Cerebellar nuclear complex (tissue), 1 donor: ENCODE measurements around the gene SYT15B.
"Not testable (repeated sequence)": the region's sequence is repeated elsewhere in the genome, so short reads cannot be mapped to it uniquely, and the experiment has no call there.

Source experiments
- DNase-seq, 2 experiments: peaks; one replicate each; lab custom pipeline; 2025; lab: John Stamatoyannopoulos, UW

The SYT15B gene

DNA sequence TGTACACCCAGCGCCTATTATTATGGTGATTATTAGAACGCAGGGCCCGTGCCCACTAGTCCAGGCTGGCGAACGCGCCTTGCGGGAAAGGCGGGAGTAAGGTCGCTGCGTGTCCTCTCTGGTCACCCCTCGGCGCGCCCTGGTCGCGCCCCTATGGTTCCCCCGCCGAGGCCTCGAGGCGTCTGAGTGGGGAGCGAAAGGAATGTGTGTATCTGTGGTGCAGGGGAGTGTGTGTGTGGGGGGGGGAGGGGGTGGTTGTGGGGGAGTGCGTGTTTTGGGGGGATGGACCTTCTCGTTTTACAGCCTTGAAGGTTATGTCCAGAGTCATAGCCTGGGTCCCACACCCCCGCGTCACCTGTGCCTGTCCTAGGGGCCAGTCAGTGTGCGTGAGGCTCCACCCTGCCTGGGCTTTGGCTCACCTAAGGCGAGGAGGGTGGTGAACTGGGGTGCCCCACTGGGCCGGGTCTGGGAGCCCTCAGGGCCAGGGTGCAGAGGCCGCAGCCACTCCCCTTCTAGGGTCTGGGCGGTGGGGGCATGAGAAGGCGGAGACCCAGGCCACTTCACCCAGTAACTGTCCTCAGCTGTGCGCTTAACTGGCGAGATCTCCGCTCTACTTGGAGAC is at the start of gene SYT15B:
TSS of gene SYT15B (minus strand) at position 39 of the 622 bp plus-strand sequence. CDS start 952 bp downstream, outside the sequence.
- not testable (repeated sequence) for DNase-seq

DNA sequence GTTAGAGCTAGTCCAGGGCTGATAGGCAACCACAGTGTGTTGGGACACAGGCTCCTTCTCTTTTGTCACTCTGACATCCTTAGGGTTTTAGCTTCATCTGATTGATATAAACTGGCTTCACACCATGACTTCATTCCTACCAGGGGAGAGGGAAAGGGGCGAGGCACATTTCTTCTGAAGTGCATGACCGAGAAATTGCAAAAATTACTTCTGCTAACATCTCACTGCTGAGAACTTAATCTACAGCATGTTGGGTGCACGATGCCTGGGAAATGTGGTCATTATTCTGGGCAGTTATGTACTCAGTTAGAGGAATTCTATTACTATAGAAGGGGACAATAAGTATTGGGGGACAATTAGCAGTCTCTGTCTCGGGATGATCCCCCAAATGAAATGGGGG is 16.2 kb upstream of the SYT15B start:
- DNase-seq, result not testable (repeated sequence)

DNA sequence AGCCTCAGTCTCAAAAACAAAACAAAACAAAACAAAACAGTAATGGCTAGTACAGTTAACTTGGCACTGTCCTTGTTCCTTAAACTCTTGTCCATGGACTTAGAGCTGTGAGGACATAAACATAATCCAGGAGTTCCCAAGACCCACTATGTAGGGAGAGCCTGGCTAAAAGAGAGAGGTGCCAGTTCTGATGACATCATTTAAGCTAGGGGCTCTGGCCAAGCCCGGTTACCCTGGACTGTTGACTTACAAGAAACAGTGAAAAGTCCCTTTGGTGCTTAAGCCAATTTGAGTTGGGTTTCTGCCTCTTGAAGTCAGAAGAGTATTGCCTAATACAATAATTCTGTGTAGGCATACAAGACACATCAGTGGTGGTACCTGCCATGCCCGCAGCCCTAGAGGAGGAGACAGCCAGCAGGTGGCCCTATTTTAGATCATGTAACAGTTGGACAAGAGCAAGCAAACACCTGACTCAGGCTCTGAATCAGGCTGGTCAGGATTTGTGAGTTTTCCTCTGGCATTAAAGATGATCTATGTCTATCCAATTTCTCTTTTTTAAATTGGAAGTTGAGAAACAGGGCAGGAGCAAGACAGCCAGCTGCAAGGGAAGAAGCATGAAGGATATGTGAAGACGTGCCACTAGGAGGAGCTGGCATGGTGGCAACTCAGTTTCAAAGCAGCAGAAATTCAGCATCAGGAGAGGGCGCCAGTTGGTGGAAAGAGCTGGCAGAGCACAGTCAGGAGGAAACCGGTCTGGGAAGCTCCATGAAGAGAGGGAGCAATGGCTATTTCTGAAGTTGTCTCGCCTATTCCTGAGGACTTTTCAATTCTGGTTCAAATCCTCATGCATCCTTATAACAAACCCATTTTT is 12.2 kb upstream of the SYT15B start:
- DNase-seq, result peak in 1 of 2 experiments; percentile 34

DNA sequence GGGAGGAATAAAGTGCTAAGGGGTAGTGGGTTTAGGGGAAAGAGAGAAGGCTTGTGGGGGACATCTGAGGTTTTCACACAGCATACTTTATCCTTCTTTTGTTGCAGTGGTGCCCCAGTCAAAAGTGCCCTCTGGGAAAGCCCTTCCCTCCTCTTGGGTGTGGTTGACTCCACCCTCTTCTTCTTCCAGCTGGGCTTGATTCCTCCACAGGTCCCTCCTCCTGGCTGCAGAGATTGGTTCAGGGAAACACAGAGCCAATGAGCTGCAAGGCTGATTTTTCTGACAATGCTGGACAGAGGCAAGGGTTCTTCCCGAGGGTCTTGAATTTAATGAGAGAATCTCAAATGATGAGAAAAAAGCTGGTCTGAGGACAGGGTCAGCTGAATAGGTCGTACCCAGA is 7.4 kb upstream of the SYT15B start:
- not testable (repeated sequence) for DNase-seq

DNA sequence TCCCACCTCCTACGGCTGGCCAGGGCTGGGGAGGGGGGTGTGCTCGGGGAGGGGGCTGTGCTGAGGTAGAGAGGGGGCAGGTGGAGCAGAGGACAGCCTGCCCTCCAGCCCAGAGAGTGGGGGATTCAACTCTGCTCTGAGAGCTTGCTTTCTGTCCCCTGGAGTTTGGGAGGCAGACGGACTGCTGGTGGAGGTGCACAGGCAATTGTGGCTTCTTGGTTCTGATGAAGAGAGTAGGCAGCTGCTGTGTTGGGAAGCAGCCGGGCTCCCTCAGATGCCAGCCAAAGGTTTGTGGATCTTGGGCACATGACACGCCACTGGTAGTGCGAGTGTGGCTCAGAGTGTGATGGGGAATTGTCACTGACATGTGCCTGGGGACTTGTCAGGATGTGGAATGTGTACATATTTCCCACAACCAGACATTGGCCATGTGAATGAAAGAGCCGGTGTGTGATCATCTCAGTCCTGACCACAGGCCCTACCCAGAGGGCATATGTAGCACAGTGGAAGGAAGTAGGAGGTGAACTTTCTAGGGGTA is 5.3 kb upstream of the SYT15B start:
- DNase-seq, result not testable (repeated sequence)

DNA sequence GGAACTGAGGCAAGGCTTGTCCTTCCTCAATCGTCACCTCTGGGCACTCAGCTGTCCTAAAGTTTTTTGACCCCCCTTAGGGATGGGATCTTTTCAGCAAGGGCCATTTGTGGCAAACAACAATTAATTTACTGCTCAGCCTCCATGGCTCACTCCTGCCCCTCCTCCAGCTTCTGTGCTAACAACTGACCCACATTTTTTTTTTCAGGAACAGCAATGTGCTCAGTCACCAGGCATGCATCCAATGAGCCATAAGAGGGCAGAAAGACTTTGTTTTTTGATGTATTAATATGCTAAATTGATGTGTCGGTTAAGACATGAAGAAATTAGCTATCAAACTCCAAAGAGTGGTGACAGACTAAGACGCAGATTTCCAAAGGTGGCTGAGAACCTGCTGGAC is 4.7 kb upstream of the SYT15B start:
- DNase-seq, result not testable (repeated sequence)

DNA sequence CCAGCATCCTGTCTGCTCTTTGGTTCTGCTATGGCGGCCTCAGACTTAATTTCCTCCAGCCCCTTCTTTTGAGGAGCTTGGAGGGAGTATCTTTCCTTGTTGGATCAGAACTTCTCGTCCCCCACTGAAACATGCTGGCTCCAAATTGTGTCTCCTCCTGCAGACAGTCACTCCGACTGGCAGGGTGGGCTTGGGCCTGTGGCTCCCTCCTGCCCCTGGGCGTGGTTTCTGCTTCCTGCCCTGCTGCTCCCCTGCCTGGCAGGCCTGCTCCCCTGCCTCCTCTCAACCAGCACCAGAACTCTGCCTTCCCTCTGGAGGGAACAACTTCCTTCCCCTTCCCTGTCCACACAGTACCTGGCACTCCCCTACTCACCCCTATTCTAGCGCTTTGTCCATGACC is 3.8 kb upstream of the SYT15B start:
- not testable (repeated sequence) for DNase-seq

DNA sequence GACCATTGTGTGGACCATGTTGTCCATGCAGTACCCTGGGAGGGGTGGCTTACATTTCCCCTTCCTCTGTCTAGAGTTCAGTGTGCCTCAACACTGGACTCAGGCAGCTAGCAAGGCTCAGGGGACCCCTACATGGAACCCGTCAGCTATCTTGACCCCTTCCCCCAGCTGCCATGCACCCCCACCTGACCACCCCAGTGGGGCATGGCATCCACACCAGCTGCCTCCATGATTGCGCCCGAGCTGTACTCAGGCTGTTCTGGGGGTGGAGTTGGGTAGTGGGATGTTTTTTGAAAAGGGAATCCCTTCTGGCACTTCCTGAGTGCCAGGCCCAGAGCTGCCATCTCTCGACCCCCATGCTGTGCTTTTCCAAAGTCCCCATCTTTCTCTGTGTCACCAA is 1.8 kb upstream of the SYT15B start:
- DNase-seq, result not testable (repeated sequence)

DNA sequence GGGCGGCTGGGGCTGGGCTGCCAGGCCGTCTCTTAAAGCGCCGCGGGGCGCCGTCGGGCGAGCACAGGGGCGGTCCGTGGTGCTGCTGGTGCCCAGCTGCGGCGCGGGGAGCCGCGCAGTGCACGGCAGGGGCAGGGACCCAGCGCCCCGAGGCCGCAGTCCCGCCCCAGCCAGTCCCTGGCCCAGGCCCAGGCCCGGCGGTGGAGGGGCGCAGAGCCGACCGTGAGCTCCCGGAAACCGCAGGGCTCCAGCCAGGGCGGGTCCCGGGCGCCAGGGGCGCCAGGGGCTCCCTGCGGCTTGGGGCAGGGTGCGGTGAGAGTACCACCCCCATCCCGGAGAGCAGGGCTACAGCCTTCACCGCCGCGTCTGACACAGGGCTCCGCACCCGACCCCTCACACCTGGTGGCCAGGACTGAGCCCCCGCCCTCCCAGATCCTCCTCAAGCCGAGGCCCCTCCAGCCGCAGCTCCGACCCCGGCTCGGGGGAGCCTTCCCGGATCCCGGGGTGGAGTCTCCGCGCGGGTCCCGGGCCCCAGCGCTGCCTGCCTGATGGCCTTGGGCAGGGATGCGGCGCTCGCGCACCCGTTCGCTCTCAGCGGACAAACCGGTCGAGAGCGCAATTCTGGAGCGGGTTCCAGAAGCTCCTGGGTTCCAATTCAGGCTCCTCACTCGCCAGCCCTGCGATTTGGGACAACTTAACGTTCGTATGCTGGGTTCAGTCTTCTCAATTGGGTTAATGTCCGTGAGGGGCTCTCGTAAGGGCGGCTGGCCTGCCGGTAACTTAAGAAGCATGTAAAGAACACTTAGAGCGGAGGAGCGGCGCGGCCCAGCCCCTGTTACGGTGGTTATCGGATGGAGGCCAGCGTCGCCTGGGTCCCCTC is 478 bp downstream of the SYT15B start:
- DNase-seq, result not testable (repeated sequence)

DNA sequence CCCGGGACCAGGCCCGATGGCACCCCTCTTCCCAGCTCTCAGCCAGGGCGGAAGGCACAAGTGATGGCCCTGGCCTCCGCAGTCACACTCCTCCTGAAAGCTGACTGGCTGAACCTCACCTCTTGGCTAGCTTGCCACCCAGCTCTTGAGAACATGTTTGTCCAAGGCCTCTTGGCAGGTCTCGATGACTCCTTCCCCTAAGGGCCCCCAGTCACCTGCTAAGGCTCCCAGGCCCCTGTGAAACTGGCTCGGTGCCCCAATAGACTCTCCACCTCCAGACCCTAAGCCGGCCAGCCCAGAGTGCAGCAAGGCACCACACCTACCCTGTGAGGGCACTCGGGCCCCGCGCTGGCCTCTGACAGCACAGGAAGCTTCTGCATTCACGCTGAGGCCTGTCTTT is 4.5 kb downstream of the SYT15B start:
- not testable (repeated sequence) for DNase-seq

DNA sequence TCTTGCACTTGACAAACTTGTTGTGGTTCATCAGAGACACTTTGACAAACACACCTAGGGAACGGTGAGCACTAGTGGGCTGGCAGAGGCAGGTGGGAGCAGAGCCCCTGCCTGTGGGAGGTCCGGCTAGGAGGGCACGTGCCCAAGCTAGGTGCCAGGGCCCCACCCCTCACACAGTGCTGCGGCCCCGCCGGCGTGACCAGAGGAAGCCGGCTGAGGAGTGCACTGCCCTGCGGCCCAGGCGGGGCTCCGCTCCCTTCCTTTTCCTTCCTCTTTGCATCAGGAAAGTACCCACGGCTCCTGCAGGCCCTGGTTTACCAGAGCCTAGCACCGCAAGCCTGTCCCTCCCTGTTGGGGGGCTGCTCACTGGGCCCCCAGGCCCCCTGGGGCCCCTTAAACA is 7.2 kb downstream of the SYT15B start:
- not testable (repeated sequence) for DNase-seq

DNA sequence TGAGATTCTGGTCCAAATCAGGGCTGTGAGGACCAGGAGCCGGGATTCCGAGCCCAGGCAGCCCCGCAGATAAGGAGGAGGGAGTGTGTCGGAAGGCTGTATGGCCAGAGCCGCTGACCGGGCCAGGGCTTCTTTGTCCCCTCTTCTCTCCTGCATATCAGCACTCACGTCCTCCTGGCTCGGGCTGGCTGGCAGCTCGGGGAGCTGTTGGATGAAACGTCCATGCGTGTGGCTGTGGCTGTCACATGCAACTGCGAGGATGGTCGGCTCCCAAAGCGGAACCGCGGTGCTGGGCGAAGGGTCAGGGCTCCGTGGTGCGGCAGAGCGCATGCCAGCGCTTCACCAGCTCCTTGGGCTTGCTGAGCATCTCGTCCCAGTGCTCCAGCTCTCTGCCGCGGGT is 9.5 kb downstream of the SYT15B start:
- not testable (repeated sequence) for DNase-seq

DNA sequence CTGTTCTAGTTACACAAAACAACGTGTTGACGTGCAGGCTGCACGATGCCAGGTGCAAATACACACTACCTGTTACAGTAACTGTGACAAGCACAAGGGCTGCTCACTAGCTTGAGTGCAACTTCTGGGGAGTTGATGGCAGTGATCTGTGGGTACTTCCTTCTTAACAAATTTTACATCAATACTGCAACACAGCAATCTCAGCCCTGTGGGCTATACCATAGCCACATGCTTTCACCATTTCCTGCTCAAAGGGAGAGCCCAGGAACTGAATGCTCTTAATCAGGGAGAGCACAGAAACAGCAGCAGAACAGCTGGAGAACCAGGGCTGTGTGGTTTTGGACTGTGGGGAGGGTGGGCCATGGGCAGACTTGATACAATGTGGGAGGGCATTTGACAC is 10.2 kb downstream of the SYT15B start:
- DNase-seq, result not testable (repeated sequence)

DNA sequence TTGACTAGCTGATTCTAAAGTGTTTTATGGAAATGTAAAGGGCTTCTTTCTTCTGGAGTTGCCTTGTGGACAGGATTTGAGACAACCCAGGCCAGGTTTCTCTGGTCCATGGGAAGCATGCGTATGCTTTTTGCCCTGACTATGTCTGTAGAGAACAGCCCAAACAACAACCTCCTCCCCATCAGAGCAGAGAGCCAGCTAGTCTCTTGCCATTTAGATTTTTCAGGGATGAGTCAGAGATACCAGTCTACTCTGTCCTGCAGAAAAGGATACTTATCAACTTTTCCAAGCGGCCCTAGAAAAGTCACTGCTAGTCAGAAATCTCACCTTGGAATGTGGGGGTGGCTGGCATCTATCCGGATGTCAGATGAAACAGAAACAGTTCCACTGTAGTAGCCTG is 11.6 kb downstream of the SYT15B start:
- not testable (repeated sequence) for DNase-seq

DNA sequence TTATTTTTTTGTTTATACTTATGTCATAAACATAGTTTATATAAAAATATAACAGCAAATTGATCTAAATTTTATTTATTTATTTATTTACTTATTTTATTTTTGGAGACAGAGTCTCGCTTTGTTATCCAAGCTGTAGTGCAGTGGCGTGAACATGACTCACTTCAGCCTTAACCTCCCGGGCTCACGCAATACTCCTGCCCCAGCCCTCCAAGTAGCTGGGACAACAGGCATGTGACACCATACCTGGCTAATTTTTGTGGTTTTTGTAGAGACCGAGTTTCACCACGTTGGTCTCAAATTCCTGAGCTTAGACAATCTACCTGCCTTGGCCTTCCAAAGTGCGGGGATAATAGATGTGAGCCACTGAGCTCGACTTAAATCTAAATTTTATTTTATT is 13.0 kb downstream of the SYT15B start:
- DNase-seq, result not testable (repeated sequence)

DNA sequence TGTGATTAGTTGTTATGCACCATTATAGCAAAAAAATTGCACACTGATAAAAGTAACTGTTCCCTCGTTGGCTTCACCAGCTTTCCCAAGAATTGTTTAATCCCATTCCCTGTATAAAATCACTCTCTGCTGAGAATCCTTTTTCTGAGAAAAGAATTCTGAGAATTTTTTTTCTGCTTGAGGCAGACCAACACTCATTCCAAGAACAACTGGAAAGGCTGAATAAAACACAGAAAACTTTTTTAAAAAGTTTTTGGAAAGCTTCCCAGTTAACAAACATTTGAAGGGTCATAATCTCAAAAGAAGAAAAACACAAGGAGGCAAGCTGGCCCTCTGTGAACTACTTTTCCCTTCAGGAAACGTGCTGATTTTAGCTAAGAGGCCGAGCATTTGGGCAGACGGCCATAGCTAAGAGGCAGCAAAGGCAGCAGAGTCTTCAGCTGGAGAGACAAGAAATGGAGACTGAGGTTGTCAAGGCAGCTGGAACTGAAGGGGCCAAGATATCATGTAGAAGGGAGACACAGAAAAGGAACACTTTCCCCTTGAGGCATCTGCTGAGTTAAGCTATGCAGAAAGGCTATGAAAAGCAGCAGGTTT is 16.5 kb downstream of the SYT15B start:
- DNase-seq, result not testable (repeated sequence)

DNA sequence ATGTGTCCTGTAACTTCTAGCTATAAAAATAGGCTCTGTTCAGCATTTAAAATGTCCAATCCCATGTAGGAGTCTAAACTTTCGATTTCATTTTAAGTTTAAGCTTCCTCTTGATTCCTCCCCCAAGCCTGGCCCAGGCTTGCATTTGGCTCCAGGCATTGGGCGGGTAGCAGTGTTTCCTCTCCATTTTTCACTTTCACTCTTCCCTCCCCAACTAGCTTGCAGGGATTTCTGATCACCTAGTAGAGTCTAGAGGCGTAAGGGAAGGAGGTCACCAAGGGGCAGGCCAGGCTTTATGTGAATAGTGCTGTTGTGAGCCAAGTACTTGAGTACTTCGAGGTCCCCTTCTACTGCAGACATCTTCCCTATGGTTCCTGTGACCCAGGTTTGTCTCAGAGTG is 18.5 kb downstream of the SYT15B start:
- DNase-seq, result not testable (repeated sequence)

DNA sequence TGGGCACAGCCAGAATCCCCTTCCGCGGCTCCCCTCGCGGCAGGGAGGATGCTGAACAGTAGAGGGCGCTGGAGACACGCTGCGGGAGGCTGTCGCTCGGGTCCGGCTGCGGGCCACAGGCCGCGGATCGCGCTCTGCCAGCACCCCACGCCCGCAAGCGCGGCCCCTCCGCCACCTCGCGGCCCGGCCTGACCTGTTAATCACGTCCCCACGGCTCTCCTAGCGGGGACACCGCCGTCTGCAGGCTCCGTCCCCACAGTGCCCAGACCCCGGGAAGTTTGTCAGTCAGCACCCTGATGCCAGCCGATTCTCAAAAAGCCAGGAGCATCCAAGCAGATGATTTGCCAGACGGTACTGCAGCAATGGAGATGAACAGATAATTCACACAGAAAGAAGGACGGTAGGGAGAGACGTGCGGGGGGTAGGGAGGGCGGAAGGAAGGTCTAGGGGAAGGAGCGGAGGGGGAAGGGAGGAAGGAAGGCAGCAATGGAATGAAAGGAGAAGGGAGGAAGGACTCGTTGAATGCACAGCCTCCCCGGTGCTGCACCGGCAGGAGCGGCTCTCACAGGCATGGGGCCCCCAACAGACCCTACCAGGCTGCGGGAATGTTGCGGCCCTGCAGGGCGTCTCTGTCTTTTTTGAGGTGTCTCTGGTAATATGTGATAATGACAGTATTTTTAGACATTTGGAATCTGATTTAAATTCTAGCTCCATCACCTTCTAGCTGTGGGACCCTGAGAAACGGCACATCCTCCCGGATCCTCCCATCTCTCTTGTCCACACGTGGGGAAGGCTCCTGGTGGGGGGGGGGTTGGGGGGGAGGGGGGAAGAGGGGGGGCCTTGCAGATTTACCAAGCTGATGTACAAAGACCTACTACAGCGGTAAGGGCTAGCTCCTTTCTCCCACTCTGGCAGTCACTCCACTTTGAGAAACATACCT is 19.5 kb downstream of the SYT15B start:
- DNase-seq, result not testable (repeated sequence)

DNA sequence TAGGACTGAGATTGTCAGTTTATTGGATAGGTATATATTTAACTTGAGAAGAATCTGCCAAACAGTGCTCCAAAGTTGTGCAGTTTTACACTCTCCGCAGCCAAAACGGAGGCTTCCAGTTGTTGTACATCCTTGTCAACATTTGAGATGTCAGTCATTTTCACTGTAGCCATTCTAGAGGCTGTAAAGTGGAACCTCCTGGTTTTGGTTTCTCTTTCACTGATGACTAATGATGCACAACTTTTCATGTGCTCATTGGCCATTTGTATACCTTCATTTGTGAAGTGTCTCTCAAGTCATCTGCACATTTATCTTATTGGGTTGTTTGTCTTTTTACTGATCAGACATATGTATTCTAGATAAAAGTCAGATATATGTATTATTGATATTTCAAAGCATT is 22.5 kb downstream of the SYT15B start:
- DNase-seq, result not testable (repeated sequence)

DNA sequence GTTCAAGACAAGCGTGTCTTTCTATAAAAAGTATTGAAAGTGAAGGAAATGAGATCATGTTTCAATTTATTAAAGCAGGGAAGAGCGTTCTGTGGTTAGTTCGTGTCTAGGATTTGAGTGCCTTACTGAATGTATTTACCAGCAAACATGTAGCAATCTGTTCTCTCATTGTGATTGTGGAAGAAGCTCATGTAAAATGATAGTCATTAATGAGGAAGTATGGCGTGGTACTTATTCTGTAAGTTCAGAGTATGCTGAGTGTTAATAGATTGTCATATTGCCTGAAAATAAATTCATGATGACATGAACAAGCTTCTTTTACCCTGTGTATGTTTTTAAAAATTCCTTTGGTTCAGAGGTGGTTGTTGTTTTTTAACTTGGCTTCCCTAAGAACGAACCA is 32.5 kb downstream of the SYT15B start:
- DNase-seq, result not testable (repeated sequence)
